Stimulated activated CD4-positive, alpha-beta T cell treated with anti-CD3 and anti-CD28 coated beads, Interleukin-12 subunit alpha, Interleukin-12 subunit beta, amount 100 ng/mL, for 4 hours (primary cell): ENCODE data around the gene SRRD.
"Not testable (repeated sequence)": the region's sequence is repeated elsewhere in the genome, so short reads cannot be mapped to it uniquely, and the experiment has no call there.

Experiments used
- DNase-seq: peaks from one replicate; pipeline ENCODE4 v3.0.0-alpha.2; 2020

Gene SRRD, protein sequence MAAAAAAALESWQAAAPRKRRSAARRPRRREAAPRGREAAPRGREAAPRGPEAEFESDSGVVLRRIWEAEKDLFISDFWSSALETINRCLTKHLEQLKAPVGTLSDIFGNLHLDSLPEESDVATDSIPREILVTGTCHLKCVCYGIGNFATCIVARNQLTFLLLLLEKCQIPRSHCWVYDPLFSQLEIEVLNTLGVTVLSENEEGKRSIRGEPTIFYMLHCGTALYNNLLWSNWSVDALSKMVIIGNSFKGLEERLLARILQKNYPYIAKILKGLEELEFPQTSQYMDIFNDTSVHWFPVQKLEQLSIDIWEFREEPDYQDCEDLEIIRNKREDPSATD

DNA sequence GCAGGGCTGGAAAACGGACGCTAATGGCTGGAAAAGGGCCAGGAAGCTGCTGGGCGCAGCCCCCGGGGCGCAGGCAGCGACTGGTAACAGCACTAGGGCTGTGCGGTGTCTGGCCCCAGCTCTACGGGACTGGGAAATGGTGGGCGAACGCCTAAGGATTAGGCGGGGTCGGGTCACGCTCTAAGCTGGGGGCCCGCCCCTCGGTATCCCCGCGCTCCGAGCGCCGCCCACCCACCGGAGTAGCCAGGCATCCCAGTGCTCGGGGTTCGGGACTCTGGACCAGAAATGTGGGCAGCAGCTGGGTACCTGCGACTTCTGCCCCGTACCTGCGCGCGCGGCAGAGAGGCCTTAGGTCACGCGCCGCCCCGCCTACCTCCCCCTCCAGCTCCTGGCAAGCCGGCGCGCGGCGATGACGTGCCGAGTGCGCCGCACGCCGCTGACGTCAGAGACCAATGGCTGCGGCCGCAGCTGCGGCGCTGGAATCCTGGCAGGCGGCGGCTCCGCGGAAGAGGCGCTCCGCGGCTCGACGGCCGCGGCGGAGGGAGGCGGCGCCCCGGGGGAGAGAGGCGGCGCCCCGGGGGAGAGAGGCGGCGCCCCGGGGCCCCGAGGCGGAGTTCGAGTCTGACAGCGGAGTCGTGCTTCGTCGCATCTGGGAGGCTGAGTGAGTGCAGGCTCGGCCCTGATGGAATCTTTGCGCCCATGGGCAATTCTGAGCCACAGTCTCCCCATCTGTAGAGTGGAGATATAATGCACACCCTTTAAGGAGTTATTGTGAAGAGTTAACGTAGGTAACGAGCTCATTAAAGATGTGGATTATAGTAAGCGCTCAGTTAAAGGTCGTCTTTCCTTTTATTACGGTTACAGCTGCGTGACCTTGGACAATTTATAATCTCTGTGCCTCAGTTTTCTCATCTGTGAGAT, at the start of gene SRRD, which contains the start of gene HPS4:
TSS of gene SRRD (plus strand) at position 439 of the 921 bp plus-strand sequence. CDS start at position 453, 14 bp downstream.
TSS of gene HPS4 (minus strand) at position 345 of the 921 bp plus-strand sequence. CDS start 2,021 bp downstream, outside the sequence.
- DNase-seq: peak; percentile 91

DNA sequence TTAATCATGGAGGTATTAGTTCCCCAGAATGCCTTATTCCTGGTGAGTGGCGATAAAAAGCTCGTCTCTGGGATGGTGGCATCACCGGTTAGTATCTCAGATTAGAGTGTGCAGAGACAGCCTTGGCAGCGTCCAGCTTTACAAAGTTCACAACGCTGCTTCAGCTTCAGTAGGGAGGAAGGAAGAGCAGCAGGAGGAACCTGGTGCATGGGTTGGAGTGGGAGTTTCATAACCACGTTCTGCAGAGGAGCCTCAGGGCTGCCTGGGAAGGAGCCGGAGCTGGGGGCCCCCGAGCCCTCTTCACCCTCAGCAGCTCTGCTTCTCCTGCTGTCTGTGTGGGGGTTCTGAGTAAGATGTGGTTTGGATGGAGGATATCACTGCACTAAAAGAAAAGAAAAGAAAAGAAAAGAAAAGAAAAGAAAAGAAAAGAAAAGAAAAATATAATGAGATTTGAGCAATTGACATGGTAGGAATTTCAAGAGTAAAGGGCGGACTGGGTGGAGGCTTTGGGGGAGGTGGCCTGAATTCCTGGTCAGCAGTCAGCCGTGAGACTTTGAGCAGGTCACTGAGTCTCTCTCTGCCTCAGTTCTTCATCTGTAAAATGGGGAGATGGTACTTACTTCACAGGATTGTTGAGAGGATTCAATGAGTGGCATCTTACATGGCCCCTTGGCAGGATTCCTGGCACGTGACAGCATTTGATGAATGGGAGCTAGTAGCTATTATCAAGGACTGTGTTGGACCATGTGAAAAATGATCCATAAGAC, 48.2 kb upstream of the SRRD start:
- no peak for DNase-seq

DNA sequence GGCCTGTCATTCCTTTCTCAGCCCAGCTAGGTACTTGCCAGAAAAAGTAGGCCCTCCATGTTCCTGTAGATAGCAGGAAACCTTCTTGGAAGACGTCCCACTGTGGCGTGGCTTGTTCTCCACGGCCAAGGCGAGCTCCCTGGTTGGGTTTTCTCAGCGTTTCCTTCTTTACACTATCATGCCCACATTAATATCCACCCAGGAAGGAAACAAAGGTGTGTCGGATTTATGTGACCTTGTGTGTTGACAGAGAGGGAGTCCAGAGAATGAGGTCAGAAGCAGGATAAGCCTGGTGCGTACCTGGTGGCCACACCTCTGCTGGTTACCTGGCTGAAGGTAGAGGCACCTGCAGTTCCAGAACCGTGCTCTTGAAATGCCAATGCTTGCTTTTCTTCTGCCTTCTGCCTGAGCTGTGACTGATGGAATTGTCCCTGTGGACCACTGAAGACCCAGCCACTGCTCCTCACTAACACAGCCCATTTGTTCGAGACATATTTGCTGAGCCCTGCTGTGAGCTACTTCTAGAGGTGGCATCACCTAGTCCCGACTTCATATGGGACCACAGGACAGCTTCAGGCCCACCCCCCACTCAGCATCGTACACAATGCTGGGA, 46.7 kb upstream of the SRRD start:
- no peak for DNase-seq

DNA sequence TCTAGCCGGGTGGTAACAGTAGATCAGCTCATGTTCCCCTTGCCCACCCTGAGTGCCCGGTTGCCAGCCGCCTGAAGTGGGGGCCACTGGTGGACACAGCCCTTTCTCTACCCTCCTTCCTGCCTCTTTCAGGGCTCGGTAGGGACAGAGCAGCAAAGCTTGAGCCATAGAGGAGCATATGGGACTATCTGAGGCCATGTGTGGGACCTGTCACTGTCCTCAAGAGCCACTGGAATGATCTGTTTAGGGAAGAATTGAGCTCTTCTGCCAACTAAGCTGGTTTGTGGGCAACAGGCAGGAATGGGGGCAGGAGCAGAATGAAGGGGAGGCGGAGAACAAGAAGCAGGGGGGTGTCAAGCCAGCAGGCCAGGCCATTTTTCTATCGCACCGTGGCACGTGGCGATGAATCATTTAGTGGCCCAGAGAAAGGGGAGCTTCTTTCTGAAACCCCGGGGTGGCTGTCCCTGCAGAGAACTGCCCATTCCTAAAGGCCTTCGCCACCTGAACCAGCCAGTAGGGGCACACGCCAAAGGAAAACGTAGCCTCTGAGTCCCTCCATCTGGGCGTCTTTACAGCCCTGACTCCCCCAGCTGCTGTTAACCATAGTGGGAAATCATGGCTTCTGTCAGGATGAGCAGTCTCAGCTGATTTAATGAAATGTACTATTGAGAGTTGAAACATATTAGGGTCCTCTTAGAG, 45.8 kb upstream of the SRRD start:
- DNase-seq: no peak

DNA sequence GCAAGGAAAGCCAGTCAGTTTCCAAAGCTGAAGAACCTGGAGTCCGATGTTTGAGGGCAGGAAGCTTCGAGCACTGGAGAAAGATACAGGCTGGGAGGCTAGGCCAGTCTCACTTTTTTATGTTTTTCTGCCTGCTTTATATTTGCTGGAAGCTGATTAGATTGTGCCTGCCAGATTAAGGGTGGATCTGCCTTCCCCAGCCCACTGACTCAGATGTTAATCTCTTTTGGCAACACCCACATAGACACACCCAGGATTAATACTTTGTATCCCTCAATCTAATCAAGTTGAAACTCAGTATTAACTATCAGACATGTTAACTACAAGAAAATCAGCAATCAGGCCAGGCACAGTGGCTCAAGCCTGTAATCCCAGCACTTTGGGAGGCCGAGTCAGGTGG, 44.9 kb upstream of the SRRD start:
- DNase-seq: not testable (repeated sequence)

DNA sequence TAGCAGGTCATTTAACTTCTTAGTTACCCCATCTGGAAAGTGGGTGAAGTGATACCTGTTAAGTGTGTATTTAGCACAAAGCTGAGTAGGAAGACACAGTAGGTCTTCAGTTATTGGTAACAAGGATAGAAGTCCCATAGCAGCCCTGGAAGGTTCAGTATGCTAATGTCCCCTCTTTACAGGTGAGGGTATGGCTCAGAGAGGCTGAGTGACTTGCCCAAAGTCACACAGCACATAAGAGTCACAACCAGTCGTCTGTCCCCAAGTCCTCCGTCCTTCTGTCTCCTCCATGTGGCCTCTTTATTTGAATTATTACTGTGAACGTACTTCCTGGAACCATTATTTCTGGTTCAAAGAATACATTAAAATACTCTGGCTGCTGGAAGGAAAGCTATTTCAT, 44.1 kb upstream of the SRRD start:
- DNase-seq: no peak

DNA sequence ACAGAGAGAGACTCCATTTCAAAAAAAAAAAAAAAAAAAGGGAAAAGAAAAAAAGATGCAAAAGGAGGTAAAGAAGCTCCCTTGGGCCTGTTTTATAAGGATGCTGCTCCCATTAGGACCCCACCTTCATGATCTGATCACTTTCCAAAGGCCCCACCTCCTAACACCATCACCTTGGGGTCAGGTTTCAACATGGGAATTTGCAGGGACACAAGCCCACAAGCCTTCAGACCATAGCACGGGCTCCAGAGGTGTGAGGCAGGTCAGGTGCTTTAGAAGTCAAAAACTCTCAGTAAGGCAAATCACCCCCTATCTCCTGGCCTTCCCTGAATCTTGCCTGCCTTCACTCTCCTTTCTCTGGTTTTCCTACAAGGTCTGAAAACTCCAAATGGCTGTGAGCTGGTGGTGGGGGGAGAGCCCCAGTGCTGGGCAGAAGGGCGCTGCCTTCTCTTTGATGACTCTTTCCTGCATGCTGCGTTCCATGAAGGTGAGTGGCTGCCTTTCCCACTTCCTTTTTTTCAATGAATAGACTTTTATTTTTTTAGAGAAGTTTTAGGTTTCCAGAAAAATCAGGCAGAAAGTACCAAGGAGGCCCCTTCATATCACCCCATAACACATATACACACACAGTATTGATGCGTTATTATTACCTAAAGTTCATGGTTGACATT, 41.5 kb upstream of the SRRD start:
- no peak for DNase-seq

DNA sequence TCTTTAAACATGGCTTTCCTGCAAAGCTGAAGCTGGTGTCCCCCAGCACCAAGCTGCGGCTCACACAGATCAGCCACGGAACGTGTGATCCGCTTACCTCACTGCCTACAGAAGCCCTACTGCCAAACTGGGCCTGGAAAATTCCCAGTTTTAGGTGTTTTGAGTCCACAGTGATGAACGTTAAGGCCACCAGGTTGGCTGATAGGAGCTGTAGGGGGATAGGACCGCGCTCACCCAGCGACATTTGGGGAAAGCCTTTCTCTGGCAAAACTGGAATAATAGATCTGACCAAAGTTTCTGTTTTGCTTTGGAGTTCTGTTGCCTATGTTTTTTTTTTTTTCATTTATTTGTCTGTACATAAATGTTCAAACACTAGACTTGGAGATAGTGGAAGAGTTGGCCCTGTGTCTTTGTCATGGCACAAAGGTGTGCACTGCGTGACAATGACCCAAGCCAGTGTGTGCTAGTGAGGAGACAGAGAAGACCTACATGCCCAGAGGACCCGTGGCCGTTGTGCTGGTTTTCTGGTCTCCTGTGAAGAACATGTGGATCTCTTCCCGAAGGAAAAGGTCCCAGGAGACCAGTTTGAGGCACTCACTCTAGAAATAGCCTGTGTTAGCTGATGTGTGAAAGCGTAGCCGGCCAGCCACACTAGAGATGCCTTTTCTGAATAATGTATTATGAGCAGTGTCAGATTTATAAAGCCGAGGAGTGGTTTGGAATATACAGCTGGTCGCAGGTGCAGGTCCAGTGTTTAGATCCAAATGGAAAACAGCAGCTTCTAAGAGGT, 39.6 kb upstream of the SRRD start:
- DNase-seq: no peak

DNA sequence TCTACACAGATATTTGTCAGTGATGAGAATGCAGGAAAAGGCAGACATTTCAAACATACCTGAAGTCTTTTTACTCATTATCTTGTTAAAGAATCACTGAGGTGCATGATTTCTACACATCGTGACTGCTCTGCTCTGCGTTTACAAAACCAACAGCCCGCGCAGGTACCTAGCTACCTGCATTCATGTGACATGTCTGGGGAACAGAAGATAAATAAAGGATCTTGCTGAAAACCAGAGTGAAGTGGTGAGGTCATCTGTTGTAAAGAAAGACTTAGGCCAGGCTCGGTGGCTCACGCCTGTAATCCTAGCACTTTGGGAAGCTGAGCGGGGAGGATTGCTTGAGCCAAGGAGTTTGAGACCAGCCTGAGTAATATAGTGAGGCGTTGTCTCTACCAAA, 38.9 kb upstream of the SRRD start:
- DNase-seq: no peak

DNA sequence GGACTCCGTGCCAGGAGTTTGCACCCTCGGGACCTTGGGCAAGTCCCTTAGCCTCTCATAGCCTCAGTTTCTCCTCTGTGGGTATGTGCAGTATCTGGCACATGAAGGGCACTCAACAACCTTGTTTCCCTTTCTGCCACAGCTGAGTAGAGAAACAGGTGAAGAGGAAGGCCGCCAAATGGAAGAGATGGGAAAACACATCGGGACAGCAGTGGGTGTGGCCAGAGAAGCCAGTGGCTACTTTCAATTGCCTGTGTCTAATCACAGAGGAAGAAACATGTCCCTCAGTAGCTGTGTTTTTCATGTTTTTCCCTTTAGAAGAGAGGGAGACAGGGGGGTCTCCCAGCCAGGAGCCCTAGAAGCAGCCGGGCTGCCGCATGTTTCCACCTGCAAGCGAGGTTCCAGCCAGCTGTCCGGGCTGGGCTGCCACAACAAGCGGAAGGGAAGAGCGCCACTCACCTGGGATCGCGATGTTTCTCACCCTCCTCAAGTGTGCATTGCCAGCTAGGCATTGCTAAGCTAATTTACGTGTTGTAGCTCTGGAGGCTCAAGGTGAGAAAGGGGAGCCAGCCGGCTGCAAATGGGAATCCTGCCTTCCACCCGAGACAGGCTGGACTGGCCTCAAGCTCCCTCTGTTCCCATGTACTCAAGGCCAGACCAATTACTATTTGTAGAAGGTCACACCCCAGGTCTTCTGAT, 38.0 kb upstream of the SRRD start:
- no peak for DNase-seq

DNA sequence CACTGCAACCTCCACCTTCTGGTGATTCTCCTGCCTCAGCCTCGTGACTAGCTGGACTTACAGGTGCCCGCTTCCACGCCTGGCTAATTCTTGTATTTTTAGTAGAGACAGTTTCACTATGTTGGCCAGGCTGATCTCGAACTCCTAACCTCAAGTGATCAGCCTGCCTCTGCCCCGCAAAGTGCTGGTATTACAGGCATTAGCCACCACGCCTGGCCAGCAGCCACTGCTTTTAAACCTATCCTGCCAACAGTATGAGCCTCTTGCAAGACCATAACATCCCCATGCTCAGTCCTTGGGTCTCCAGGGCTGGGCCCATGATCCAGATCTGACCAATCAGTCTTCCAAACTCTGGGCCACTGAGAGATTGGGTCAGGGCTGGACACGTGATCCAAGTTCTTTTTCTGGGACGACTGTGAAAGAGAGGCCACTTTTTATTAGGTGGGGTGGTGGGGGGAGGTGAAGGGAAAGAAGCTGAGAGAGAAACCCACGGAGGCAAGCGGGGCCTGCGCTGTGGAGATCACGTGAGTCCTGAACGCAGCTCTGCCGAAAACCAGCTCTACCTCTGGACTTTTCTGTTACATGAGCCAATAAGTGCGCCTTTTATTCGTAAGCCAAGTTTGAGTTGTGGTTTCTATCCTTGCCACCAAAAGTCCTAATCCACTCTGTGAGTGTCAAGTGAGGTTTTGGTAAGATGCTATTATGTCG, 36.7 kb upstream of the SRRD start:
- DNase-seq: no peak

DNA sequence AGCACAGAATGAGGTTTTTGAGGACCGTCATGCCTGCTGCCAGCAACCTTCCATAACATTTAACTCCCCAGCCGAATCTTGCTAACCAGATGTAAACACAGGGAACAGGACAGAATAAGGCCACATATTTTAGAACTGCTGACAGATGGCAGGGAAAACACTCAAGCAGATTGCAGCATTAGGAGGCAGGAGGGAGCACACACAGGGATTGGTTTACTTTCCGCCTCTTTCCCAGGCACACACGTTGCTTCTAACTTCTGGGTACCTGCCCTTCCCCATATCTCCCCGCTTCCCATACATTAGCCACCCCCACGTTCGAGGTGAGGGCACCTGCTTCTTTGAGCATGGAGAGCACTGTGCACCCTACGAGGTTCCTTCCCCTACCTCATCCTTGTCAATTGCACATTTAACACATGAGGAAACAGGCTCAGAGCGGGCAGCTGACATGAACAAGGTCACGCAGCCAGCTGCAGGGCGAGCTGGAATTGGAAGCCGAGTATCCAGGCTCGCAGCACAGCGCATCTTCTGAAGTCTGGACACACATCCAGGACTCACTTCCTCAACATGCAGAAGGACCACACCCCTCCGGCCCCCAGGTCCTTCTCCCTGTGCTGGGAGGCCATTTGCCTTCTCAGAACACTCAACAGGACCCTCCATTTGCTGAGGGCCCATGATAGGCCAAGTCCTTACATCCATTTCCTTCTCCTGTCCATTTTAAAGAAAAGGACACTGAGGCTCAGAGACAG, 35.9 kb upstream of the SRRD start:
- no peak for DNase-seq

DNA sequence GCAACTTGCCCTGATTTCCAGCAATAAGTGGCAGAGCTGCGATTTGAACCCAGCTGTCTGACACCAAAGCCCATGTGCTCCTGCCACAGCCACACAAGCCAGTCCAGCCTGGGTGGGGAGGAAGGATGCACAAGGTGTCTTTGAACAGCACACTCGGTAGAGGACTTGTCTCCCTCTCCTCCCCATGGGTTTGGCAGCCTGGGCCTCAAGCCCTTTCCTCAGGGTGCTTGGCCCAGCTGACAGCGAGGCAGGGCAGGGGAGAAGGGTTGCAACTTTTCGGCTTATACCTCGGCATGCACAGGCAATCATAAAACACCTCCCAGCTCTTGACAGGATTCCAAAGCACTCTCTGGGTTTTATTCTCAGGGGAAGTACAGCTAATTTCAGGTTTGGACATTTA, 35.3 kb upstream of the SRRD start:
- DNase-seq: no peak

DNA sequence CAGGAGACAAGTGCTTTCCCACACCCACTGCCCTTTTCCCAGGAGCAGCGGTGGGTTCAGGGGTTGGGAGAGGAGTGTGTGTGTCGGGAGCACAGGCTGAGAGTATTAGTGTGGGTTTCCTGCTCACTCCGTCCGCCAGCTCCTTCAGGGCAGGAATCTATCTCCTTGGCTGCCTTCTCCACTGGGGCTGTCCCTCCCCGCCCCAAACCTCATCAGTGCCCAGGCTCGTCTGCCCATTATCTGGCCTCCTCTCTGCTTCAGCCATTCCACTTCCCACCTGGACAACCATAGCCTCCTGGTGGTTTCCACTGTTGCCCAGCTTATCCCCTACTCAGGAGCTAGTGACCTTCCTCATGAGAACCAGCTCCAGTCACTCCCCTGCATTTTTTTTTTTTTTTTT, 34.7 kb upstream of the SRRD start:
- DNase-seq: no peak

DNA sequence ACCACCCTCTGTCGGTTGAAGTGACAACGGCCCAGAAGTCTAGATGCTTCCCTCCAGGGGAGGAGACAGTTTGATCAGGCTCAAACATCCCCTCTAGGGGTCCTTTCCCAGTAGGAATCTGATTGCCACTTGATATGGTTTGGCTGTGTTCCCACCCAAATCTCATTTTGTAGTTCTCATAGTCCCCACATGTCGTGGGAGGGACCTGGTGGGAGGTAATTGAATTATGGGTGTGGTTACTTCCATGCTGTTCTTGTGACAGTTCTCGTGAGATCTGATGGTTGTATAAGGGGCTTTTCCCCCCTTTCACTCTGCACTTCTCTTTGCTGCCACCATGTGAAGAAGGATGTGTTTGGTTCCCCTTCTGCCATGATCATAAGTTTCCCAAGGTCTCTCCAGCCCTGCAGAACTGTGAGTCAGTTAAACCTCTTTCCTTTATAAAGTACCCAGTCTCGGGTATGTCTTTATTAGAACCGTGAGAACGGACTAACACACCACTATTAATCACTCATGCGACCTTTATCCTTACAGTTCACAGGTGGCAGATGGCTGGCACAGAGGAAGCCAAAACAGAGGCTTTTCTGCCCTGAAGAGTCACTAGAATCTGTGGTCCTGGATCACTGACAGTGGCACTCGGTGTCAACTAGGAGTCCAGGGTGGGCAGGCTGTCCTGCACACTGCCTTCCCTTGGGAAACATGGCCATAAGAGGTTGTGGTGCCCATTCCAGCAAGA, 33.1 kb upstream of the SRRD start:
- no peak for DNase-seq

DNA sequence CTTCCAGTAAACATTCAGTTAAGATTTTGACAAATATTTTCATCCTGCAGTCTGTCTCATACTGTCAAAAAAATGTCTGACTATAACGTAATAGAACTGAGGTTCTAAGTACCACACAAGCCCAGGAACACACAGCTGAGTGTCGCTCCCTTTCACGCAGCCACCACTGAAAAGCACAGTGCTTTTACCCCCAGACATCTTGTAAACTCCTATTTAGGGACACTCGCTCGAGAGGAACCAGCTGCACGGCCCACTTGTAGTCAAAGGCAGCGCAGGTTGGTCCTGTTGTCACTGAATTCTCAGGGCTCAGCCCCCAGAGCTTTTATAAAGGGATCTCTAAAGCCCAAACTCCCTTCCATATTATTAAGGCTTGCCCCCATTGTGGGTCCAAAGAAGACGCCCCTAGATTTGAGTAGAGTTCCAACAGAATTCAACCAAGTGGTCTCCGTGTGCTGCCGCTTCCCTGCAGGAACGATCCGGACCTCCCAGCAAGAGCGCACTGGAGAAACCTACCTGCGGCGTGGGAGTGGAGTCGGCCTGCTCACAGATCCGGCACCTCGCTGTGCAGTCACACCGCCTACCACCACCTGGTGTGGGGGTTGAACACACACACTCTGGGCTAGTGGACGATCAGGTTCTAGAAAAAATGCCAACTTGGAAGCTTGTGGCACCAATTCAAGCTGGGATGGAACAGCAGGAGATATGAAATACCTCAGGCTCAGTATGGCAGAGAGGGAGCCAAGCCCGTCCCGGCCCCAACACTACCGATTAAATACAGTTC, 31.3 kb upstream of the SRRD start:
- DNase-seq: no peak

DNA sequence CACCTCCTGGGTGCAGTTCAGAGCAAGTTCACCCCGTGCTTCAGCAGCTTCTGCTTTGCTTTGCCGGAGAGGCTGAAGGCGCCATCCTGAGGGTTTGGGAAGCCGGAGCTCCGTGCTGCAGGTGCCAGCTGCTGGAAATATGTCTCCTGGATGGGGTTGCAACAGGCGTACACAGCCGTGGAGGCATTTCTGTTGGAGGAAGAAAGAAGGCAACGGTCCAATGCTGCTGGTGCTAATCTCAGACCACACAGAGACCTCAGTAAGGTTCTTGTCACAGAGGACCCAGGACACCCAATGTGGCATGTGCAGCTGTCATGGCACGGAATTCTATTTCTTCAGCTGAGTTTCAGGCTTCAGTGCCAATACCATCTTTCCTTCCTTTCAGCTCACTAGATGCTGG, 30.5 kb upstream of the SRRD start:
- DNase-seq: no peak
